Pancreas (tissue), 10 donors: ENCODE measurements around the gene ADAMTS7. TPM values are rescaled to one million over a fixed set of nuclear protein-coding genes. Genes with fewer than 3 reads are reported as not detected.
A peak's percentile ranks its signal among the peaks of the same experiment; 100 is the strongest.
"Not testable (repeated sequence)": the region's sequence is repeated elsewhere in the genome, so short reads cannot be mapped to it uniquely, and the experiment has no call there.

Experiments
- ATAC-seq, 4 donors: fragments of 200-7000 bp; cut with Tn5 transposase; one replicate each; pipeline versions ENCODE4 v1.8.0 to v1.9.1; 2020; ENCODE audit warnings: mild to moderate bottlenecking in 4 of 4, moderate library complexity in 4 of 4
- DNase-seq, 6 donors: peaks; one replicate each; pipeline ENCODE4 v3.0.0-alpha.2; 2020
- FAIRE-seq: peaks from 2 replicates; lab custom pipeline; 2012; peaks lifted over from hg19 to GRCh38; lab: Jason Lieb, UNC
- H3K27ac ChIP-seq, 4 donors: fragments of 200-600 bp; sonication (generic); 1 replicate in 3 of 4; 2 replicates in 1 of 4; pipeline versions ENCODE4 v1.5.0 to v1.8.0; 2020
- H3K27me3 ChIP-seq, 4 donors: fragments of 200-600 bp; one replicate each; pipeline ENCODE4 v1.8.0; 2021
- H3K36me3 ChIP-seq, 3 donors: fragments of 200-600 bp; sonication (generic) in 1 of 3; one replicate each; pipeline versions ENCODE4 v1.5.0 to v1.8.0; 2020 to 2021
- H3K4me1 ChIP-seq, 3 donors: fragments of 200-600 bp; one replicate each; pipeline ENCODE4 v1.8.0; 2021
- H3K4me3 ChIP-seq, 4 donors: fragments of 200-600 bp; sonication (generic) in 2 of 4; one replicate each; pipeline versions ENCODE4 v1.5.0 to v1.8.0; 2020 to 2021
- H3K9me3 ChIP-seq, 4 donors: fragments of 200-600 bp; one replicate each; pipeline ENCODE4 v1.8.0; 2021
- CTCF ChIP-seq, 4 donors: fragments of 200-600 bp; sonication (generic) in 3 of 4; IDR thresholded peaks; one replicate each; pipeline versions ENCODE4 v1.5.0 to v1.8.0; 2021; ENCODE audit warnings: antibody characterized with exemption in 4 of 4
- WGBS, 2 donors: extraction: QIAGEN DNeasy Blood & Tissue Kit; methylation state at CpG; one replicate each; pipeline ENCODE4 v1.1.7; 2013; 5-methylcytosine and 5-hydroxymethylcytosine counted together
- intact Hi-C, 3 donors: fragments of 100-400 bp; cut with DNase I; formaldehyde crosslinking; loops; one replicate each; pipeline versions ENCODE4 v1.11.1 to v1.14.2; 2022
- polyA plus RNA-seq, 2 donors: library from polyadenylated mRNA; stranded (reverse); fragments of 200-250 nt; gene quantifications; one replicate each; pipeline ENCODE4 v1.2.3, GENCODE V29; 2013
- total RNA-seq, 6 donors: library from RNA; stranded (reverse); fragmentation: NEBNext Ultra II Directional in 4 of 6; extraction: Animal tissue kit (Norgen Biotek cat#: 25700) in 4 of 6; gene quantifications; one replicate each; pipeline versions ENCODE4 v1.2.1 to v1.2.4, GENCODE V29; 2021 to 2023
- donor health status: healthy with polysubstance abuse.
- donor health status: DM: no; HTN: no; CAD: no; lungs with moderate emphysema.
- donor health status: DM: no; HTN: no; CAD: no.
- donor health status: control.
- donor health status: control.
- donor health status: Bipolar disorder and iron deficiency.
- donor health status: DM: yes; HTN: yes; CAD: no.
- donor health status: DM: no; HTN: no; CAD: no.
- donor health status: DM: no; HTN: no; CAD: no.
- donor health status: DM: yes; HTN: yes; CAD: no.

Gene ADAMTS7
- total and polyA plus RNA-seq, 8 donors: 0.20 to 1.4 (median 0.69) TPM

- no peaks in the 10 kb centered on the region for H3K36me3 ChIP-seq
- intact Hi-C loops: no loop called here
- H3K4me3 ChIP-seq: no peak overlapping the region
- ATAC-seq (no peak), DNase-seq (no peak), FAIRE-seq (no peak)
- H3K4me1 ChIP-seq: no peaks in the 10 kb centered on the region
- no peaks in the 10 kb centered on the region for H3K27me3 ChIP-seq
- no peak for TF ChIP-seq CTCF (IDR thresholded peaks at IDR 0.05)
- no peak overlapping the region for H3K27ac ChIP-seq
- 59 to 68% methylated on average over 5 of the region's 5 CpGs for WGBS, 2 donors
- H3K9me3 ChIP-seq: no peaks in the 10 kb centered on the region
These were observed 83.7 kb downstream of the ADAMTS7 start for GRCh38 chr15:78727561-78727960.

- no peaks in the 10 kb centered on the region for H3K27me3 ChIP-seq
- no peak for TF ChIP-seq CTCF (IDR thresholded peaks at IDR 0.05)
- H3K4me3 ChIP-seq: no peak overlapping the region
- no peak for ATAC-seq
- H3K27ac ChIP-seq: no peak overlapping the region
- FAIRE-seq: no peak
- no peaks in the 10 kb centered on the region for H3K4me1 ChIP-seq
- H3K9me3 ChIP-seq: no peaks in the 10 kb centered on the region
- peak in 3 of 6 donors; percentile 20 to 45 (median 42) for DNase-seq
- intact Hi-C loops: no loop called here
- H3K36me3 ChIP-seq: no peaks in the 10 kb centered on the region
- WGBS, 2 donors: 82 to 90% methylated on average over 14 of the region's 14 CpGs
These were observed 84.3 kb downstream of the ADAMTS7 start for GRCh38 chr15:78726870-78727551.

- 57 to 64% methylated on average over 20 to 21 of the region's 21 CpGs for WGBS, 2 donors
- DNase-seq, H3K9me3 ChIP-seq, FAIRE-seq, H3K36me3 ChIP-seq, H3K4me3 ChIP-seq, H3K27ac ChIP-seq, intact Hi-C loops, H3K4me1 ChIP-seq, H3K27me3 ChIP-seq, ATAC-seq: not testable (repeated sequence)
These were observed 91.3 kb downstream of the ADAMTS7 start for GRCh38 chr15:78719819-78720450.

- Histone ChIP-seq H3K27ac (no peak overlapping the region), H3K27me3 (no peaks in the 10 kb centered on the region), H3K36me3 (no peaks in the 10 kb centered on the region), H3K4me3 (no peak overlapping the region), H3K4me1 (no peaks in the 10 kb centered on the region), H3K9me3 (no peaks in the 10 kb centered on the region)
- DNase-seq (no peak), FAIRE-seq (no peak), ATAC-seq (no peak)
- TF ChIP-seq CTCF (IDR thresholded peaks at IDR 0.05): no peak
- WGBS, 2 donors: 61 to 76% methylated on average over 2 of the region's 2 CpGs
- intact Hi-C loops: no loop called here
These were observed 92.4 kb downstream of the ADAMTS7 start for GRCh38 chr15:78718837-78719236.

GRCh38 chr15:78717956-78718656 is 93.2 kb downstream of the ADAMTS7 start:
- Histone ChIP-seq H3K27me3 (no peaks in the 10 kb centered on the region), H3K4me1 (no peaks in the 10 kb centered on the region), H3K4me3 (no peak overlapping the region), H3K9me3 (no peaks in the 10 kb centered on the region), H3K27ac (no peak overlapping the region), H3K36me3 (no peaks in the 10 kb centered on the region)
- no peak for TF ChIP-seq CTCF (IDR thresholded peaks at IDR 0.05)
- 82 to 89% methylated on average over 2 of the region's 2 CpGs for WGBS, 2 donors
- intact Hi-C loops: no loop called here
- DNase-seq (no peak), FAIRE-seq (no peak), ATAC-seq (no peak)
